Tibial artery (tissue), 4 donors: ENCODE data around the gene PIGM.

Experiments
- DNase-seq, 2 donors: peaks; one replicate each; pipeline ENCODE4 v3.0.0-alpha.2; 2019
- H3K27ac ChIP-seq, 2 donors: fragments of 200-600 bp; sonication (generic) in 1 of 2; 1 replicate in 1 of 2; 2 replicates in 1 of 2; pipeline ENCODE4 v1.5.1; 2018 to 2019; ENCODE audit warnings: mild to moderate bottlenecking in 1 of 2
- H3K27me3 ChIP-seq, 2 donors: fragments of 200-600 bp; sonication (generic) in 1 of 2; one replicate each; pipeline versions ENCODE4 v1.5.1 to v1.6.0; 2016 to 2019
- H3K36me3 ChIP-seq, 3 donors: fragments of 200-600 bp; sonication (generic) in 2 of 3; one replicate each; pipeline ENCODE4 v1.5.1; 2016 to 2019; ENCODE audit warnings: mild to moderate bottlenecking in 2 of 3
- H3K4me1 ChIP-seq, 4 donors: fragments of 200-600 bp; sonication (generic) in 2 of 4; 1 replicate in 3 of 4; 2 replicates in 1 of 4; pipeline ENCODE4 v1.5.1; 2016 to 2019
- H3K4me3 ChIP-seq, 2 donors: fragments of 200-600 bp; sonication (generic) in 1 of 2; 1 replicate in 1 of 2; 2 replicates in 1 of 2; pipeline ENCODE4 v1.5.1; 2018 to 2019; ENCODE audit warnings: mild to moderate bottlenecking in 2 of 2
- H3K9me3 ChIP-seq, 3 donors: fragments of 200-600 bp; sonication (generic) in 1 of 3; one replicate each; pipeline ENCODE4 v1.5.1; 2016 to 2019
- CTCF ChIP-seq, 2 experiments: fragments of 200-600 bp in 1 of 2; fragments of 450-650 bp in 1 of 2; IDR thresholded peaks; one replicate each; pipeline ENCODE4 v1.5.1; 2017 to 2019; ENCODE audit warnings: antibody characterized with exemption in 2 of 2, mild to moderate bottlenecking in 1 of 2, moderate library complexity in 1 of 2
- intact Hi-C: fragments of 100-400 bp; cut with DNase I; formaldehyde crosslinking; loops from one replicate; pipeline ENCODE4 v1.15.0; 2023; ENCODE audit warnings: low total_unique reads

The PIGM gene

GRCh38 chr1:160040476-160040875 is 8.7 kb upstream of the PIGM start:
- no peaks in the 10 kb centered on the region for H3K9me3 ChIP-seq
- DNase-seq = no peak
- H3K27ac ChIP-seq = no peak overlapping the region
- no peak overlapping the region for H3K4me3 ChIP-seq
- intact Hi-C loops = no loop called here
- no peaks in the 10 kb centered on the region for H3K36me3 ChIP-seq
- peaks cover 0 to 10% of the 10 kb centered on the region in 2 donors for H3K27me3 ChIP-seq
- no peak for TF ChIP-seq CTCF (IDR thresholded peaks at IDR 0.05)
- no peaks in the 10 kb centered on the region for H3K4me1 ChIP-seq

- peak overlapping the region; percentile 77 to 81 for H3K4me3 ChIP-seq
- intact Hi-C loops = loop anchor here (10.0 kb wide), 1 partner anchor 247 kb away; the partner anchor contains the start of gene DUSP23
- TF ChIP-seq CTCF (IDR thresholded peaks at IDR 0.05) = no peak
- peak overlapping the region; percentile 67 to 68 for H3K27ac ChIP-seq
- no peak for DNase-seq
- H3K4me1 ChIP-seq = peaks cover 0 to 23% (median 19%) of the 10 kb centered on the region in 4 donors
- no peaks in the 10 kb centered on the region for H3K27me3 ChIP-seq
- peaks cover 0 to under 1% (median 0%) of the 10 kb centered on the region in 3 donors for H3K36me3 ChIP-seq
- H3K9me3 ChIP-seq = no peaks in the 10 kb centered on the region
These were observed 503 bp upstream of the PIGM start for GRCh38 chr1:160032165-160032820.

- Histone ChIP-seq H3K9me3 (no peaks in the 10 kb centered on the region), H3K27me3 (no peaks in the 10 kb centered on the region), H3K27ac (peak overlapping the region; percentile 67 to 68), H3K4me3 (peak overlapping the region; percentile 77 to 81), H3K36me3 (peaks cover 0 to 4% (median 0%) of the 10 kb centered on the region in 3 donors), H3K4me1 (peaks cover 0 to 23% (median 19%) of the 10 kb centered on the region in 4 donors)
- DNase-seq = peak in 1 of 2 donors; percentile 22
- no peak for TF ChIP-seq CTCF (IDR thresholded peaks at IDR 0.05)
- intact Hi-C loops = loop anchor here (10.0 kb wide), 1 partner anchor 246 kb away; the partner anchor contains the start of gene DUSP23
These were observed 979 bp downstream of the PIGM start for GRCh38 chr1:160030657-160031364.

- H3K9me3 ChIP-seq = no peaks in the 10 kb centered on the region
- DNase-seq = no peak
- intact Hi-C loops = no loop called here
- no peak overlapping the region for H3K27ac ChIP-seq
- H3K27me3 ChIP-seq = no peaks in the 10 kb centered on the region
- H3K36me3 ChIP-seq = peaks cover 0 to 4% (median 0%) of the 10 kb centered on the region in 3 donors
- peaks cover 0 to 31% (median 19%) of the 10 kb centered on the region in 4 donors for H3K4me1 ChIP-seq
- no peak overlapping the region for H3K4me3 ChIP-seq
- TF ChIP-seq CTCF (IDR thresholded peaks at IDR 0.05) = no peak
These were observed 3.4 kb downstream of the PIGM start for GRCh38 chr1:160028426-160028825.

- intact Hi-C loops = no loop called here
- peaks cover 0 to 4% (median 0%) of the 10 kb centered on the region in 3 donors for H3K36me3 ChIP-seq
- no peak for TF ChIP-seq CTCF (IDR thresholded peaks at IDR 0.05)
- H3K27ac ChIP-seq = no peak overlapping the region
- no peak for DNase-seq
- H3K27me3 ChIP-seq = no peaks in the 10 kb centered on the region
- H3K4me3 ChIP-seq = no peak overlapping the region
- peaks cover 0 to 13% (median 5%) of the 10 kb centered on the region in 4 donors for H3K4me1 ChIP-seq
- no peaks in the 10 kb centered on the region for H3K9me3 ChIP-seq
These were observed 6.5 kb downstream of the PIGM start for GRCh38 chr1:160025314-160025713.
